HepG2 (cell line): ENCODE data around the gene DUSP16. TPM values are rescaled to one million over a fixed set of nuclear protein-coding genes. Genes with fewer than 3 reads are reported as not detected.

Source experiments
- ATAC-seq: fragments of 200-7000 bp; cut with Tn5 transposase; 3 replicates; pipeline ENCODE4 v1.9.1; 2020; ENCODE audit warnings: mild to moderate bottlenecking, moderate library complexity
- BruUV-seq: library from RNA; stranded (reverse); fragments of 400-500 nt; replicated peaks from 2 replicates; lab custom pipeline; 2021; lab: Mats Ljungman, UMichigan
- CTCF ChIA-PET: fragments of 300-600 bp; formaldehyde crosslinking; extraction: SDS; loops from one replicate; lab custom pipeline; 2021; ENCODE audit warnings: low total read pairs, inconsistent platforms, low intra/inter-chr PET ratio; lab: Yijun Ruan, JAX
- POLR2A ChIA-PET: fragments of 350-600 bp; sonication (Branson Sonifier 250); formaldehyde crosslinking; loops from one replicate; lab custom pipeline; 2020; ENCODE audit warnings: antibody characterized with exemption, inconsistent platforms; lab: Yijun Ruan, JAX
- DNase-seq: peaks from one replicate; pipeline ENCODE4 v3.0.0-alpha.2; 2015; ENCODE audit warnings: low spot score
- FAIRE-seq: peaks from 3 replicates; lab custom pipeline; 2011; peaks lifted over from hg19 to GRCh38; lab: Jason Lieb, UNC
- H2AFZ ChIP-seq: one replicate; pipeline ENCODE4 v1.6.1; 2011; ENCODE audit warnings: low read length, inconsistent platforms
- H3K27ac ChIP-seq: fragments of 300-600 bp; 3 replicates; pipeline ENCODE4 v1.8.0; 2011; ENCODE audit warnings: mixed run types, mild to moderate bottlenecking, mixed read lengths, low read length, inconsistent platforms; ENCODE audit not compliant: insufficient read depth; ENCODE audit errors: extremely low read length
- H3K27me3 ChIP-seq, 2 experiments: fragments of 200-600 bp in 1 of 2; 2 replicates in 1 of 2; 3 replicates in 1 of 2; pipeline versions ENCODE4 v1.6.0 to v1.8.0; 2011; ENCODE audit warnings: low read length in 2 of 2, mild to moderate bottlenecking in 2 of 2, moderate library complexity in 2 of 2, inconsistent platforms in 1 of 2; ENCODE audit not compliant: insufficient read depth in 2 of 2, control insufficient read depth in 1 of 2
- H3K36me3 ChIP-seq, 2 experiments: fragments of 200-600 bp in 1 of 2; replicated peaks in 1 of 2; 2 replicates in 1 of 2; 3 replicates in 1 of 2; pipeline versions ENCODE4 v1.5.1 to v1.8.0; 2011; ENCODE audit warnings: low read length in 2 of 2, inconsistent platforms in 1 of 2; ENCODE audit not compliant: insufficient read depth in 2 of 2, control insufficient read depth in 1 of 2
- H3K4me1 ChIP-seq: 2 replicates; pipeline ENCODE4 v1.5.1; 2012; ENCODE audit warnings: low read length, inconsistent platforms; ENCODE audit not compliant: insufficient read depth
- H3K4me2 ChIP-seq: 2 replicates; pipeline ENCODE4 v1.6.0; 2011; ENCODE audit warnings: low read depth, low read length, inconsistent platforms
- H3K4me3 ChIP-seq, 3 experiments: fragments of 200-600 bp in 1 of 3; sonication (generic), shearing (Covaris generic) in 1 of 3; replicated peaks in 1 of 3; 2 replicates each; pipeline ENCODE4 v1.5.1; 2011 to 2016; ENCODE audit warnings: low read length in 3 of 3, inconsistent platforms in 2 of 3, low read depth in 2 of 3, mild to moderate bottlenecking in 2 of 3, control low read depth in 1 of 3, mixed read lengths in 1 of 3; ENCODE audit not compliant: insufficient read depth in 1 of 3
- H3K79me2 ChIP-seq: one replicate; pipeline ENCODE4 v1.6.1; 2011; ENCODE audit warnings: low read length, inconsistent platforms; ENCODE audit not compliant: insufficient read depth
- H3K9ac ChIP-seq: 2 replicates; pipeline ENCODE4 v1.6.0; 2011; ENCODE audit warnings: mild to moderate bottlenecking, low read depth, low read length, inconsistent platforms; ENCODE audit not compliant: insufficient read depth
- H3K9me3 ChIP-seq: 2 replicates; pipeline ENCODE4 v1.5.1; 2012; ENCODE audit warnings: mild to moderate bottlenecking, low read length
- H4K20me1 ChIP-seq: 2 replicates; pipeline ENCODE4 v1.6.0; 2011; ENCODE audit warnings: inconsistent platforms, mild to moderate bottlenecking, low read length, moderate library complexity; ENCODE audit not compliant: insufficient read depth
- ATF4 ChIP-seq, 2 experiments: fragments of 450-650 bp in 1 of 2; sonication (generic) in 1 of 2; formaldehyde crosslinking; IDR thresholded peaks; 2 replicates each; pipeline versions ENCODE4 v1.5.0 to v1.8.0; 2020 to 2022; ENCODE audit warnings: mild to moderate bottlenecking in 1 of 2, missing genetic modification reagents in 1 of 2
- ATF7 ChIP-seq, 2 experiments: fragments of 450-650 bp in 1 of 2; sonication (generic) in 1 of 2; formaldehyde crosslinking in 1 of 2; IDR thresholded peaks; 2 replicates each; pipeline versions ENCODE4 v1.4.0 to v1.6.1; 2016 to 2020; ENCODE audit warnings: antibody characterized with exemption in 1 of 2, mild to moderate bottlenecking in 1 of 2, missing genetic modification reagents in 1 of 2
- BHLHE40 ChIP-seq: IDR thresholded peaks from 2 replicates; pipeline ENCODE4 v1.6.1; 2011; ENCODE audit warnings: low read length, improper control_type of control experiment
- HOXA3 ChIP-seq: sonication (generic); formaldehyde crosslinking; IDR thresholded peaks from 2 replicates; pipeline ENCODE4 v1.5.0; 2020; ENCODE audit warnings: missing genetic modification reagents
- SALL1 ChIP-seq: sonication (generic); formaldehyde crosslinking; IDR thresholded peaks from 2 replicates; pipeline ENCODE4 v1.8.0; 2022; ENCODE audit warnings: mild to moderate bottlenecking, missing genetic modification reagents
- ZBTB33 ChIP-seq: sonication (generic); formaldehyde crosslinking; IDR thresholded peaks from 2 replicates; pipeline ENCODE4 v1.4.0; 2020; ENCODE audit warnings: missing genetic modification reagents
- ZSCAN21 ChIP-seq: sonication (generic); formaldehyde crosslinking; IDR thresholded peaks from 2 replicates; pipeline ENCODE4 v1.8.0; 2022; ENCODE audit warnings: mild to moderate bottlenecking, missing genetic modification reagents, moderate library complexity, borderline replicate concordance
- WGBS: methylation state at CpG from one replicate; pipeline ENCODE4 v1.1.6; 2017; ENCODE audit warnings: low lambda C conversion rate; 5-methylcytosine and 5-hydroxymethylcytosine counted together
- in situ Hi-C: cut with HindIII; loops from 2 replicates; pipeline ENCODE4 v1.10.0; 2017; ENCODE audit warnings: low pct_unique_long_range_greater_than_20kb; ENCODE audit not compliant: extremely low pct_ligation_motif_present
- intact Hi-C: fragments of 100-400 bp; cut with micrococcal nuclease; formaldehyde crosslinking; loops from one replicate; pipeline ENCODE4 v1.10.0; 2022; ENCODE audit not compliant: unreplicated experiment
- polyA plus RNA-seq, 8 experiments: library from polyadenylated mRNA; depleted of rRNA in 3 of 8; stranded (reverse) in 7 of 8; unstranded in 1 of 8; fragments of >200 nt; fragmentation: Illumina TruSeq in 4 of 8; extraction: Trizol in 4 of 8; gene quantifications; 2 replicates each; pipeline versions ENCODE4 v1.2.1 to v1.2.3, GENCODE V29; 2011 to 2016; ENCODE audit warnings: low read depth in 4 of 8, missing spikeins in 1 of 8, mixed read lengths in 1 of 8; ENCODE audit not compliant: insufficient read depth in 1 of 8
- total RNA-seq, 5 experiments: library from RNA; depleted of rRNA; stranded (reverse); fragments of >200 nt; fragmentation: Illumina TruSeq; extraction: Trizol; gene quantifications; 2 replicates each; pipeline ENCODE4 v1.2.3, GENCODE V29; 2016; ENCODE audit warnings: low read depth in 1 of 5

The DUSP16 gene
- total and polyA plus RNA-seq, 2 of the 13 experiments (the other 11 are each of a cell fraction or from before 2014, with no cell fraction given) = 45.7 to 46.6 TPM

- BruUV-seq = no TSS peak
- intact Hi-C loops = no loop called here
These were observed 41.6 kb downstream of the DUSP16 start for GRCh38 chr12:12521044-12521485.

More at GRCh38 chr12:12521044-12521485, 41.6 kb downstream of the DUSP16 start:
- ATAC-seq = no peak
- H4K20me1 ChIP-seq = no peaks in the 10 kb centered on the region
- H3K4me3 ChIP-seq = no peak overlapping the region
- no peak overlapping the region for H3K4me2 ChIP-seq
- in situ Hi-C loops = no loop called here
- no peak for FAIRE-seq
- H3K79me2 ChIP-seq = peaks cover 59% of the 10 kb centered on the region
- ChIA-PET POLR2A (interaction anchor here (1.5 kb wide), 1 partner anchor 123 kb away, joined by 3 read pairs; no protein-coding TSS in a partner anchor), CTCF (no interaction called here)
- H3K27ac ChIP-seq = no peak overlapping the region
- peaks cover 32% of the 10 kb centered on the region for H3K4me1 ChIP-seq
- H2AFZ ChIP-seq = no peak overlapping the region
- peaks cover 6 to 44% of the 10 kb centered on the region in 2 experiments; a peak in 4 of 5 replicates for H3K36me3 ChIP-seq
- DNase-seq = no peak
- 98% methylated on average over 8 of the region's 8 CpGs for WGBS
- no peak overlapping the region for H3K9ac ChIP-seq
- peak; percentile 31; the same call in 1 of the 2 replicates for TF ChIP-seq ATF7 (IDR thresholded peaks at IDR 0.05)
- no peak for TF ChIP-seq ATF7 (CRISPR knock-in tag; IDR thresholded peaks at IDR 0.05)
- peak; percentile 87 for TF ChIP-seq ZBTB33 (CRISPR knock-in tag)
- 0 out of 4 replicates have a peak, but pooled peaks of 1 of the 2 experiments have one; percentile 23 for TF ChIP-seq ATF4 (CRISPR knock-in tag; IDR thresholded peaks at IDR 0.05)
- TF ChIP-seq SALL1 (CRISPR knock-in tag) = no peak
- peak; percentile 33; the same call in 1 of the 2 replicates for TF ChIP-seq HOXA3 (CRISPR knock-in tag)
- no peak for TF ChIP-seq ZSCAN21 (CRISPR knock-in tag)
- TF ChIP-seq BHLHE40 = no peak
- no peaks in the 10 kb centered on the region for H3K9me3 ChIP-seq
- H3K27me3 ChIP-seq = no peaks in the 10 kb centered on the region
